GM23338 (cell line): ENCODE measurements around the gene CHN2. TPM values are rescaled to one million over a fixed set of nuclear protein-coding genes. Genes with fewer than 3 reads are reported as not detected.

ENCODE experiments used
- ATAC-seq: fragments of 200-7000 bp; cut with Tn5 transposase; 3 replicates; pipeline ENCODE4 v1.9.1; 2020
- DNase-seq: peaks from one replicate; pipeline ENCODE4 v3.0.0-alpha.2; 2015; ENCODE audit warnings: low spot score
- H2AFZ ChIP-seq: fragments of 200-600 bp; sonication (generic); 2 replicates; pipeline ENCODE4 v1.8.0; 2016; ENCODE audit warnings: antibody characterized with exemption, mild to moderate bottlenecking, moderate library complexity
- H3F3A ChIP-seq: fragments of 200-600 bp; sonication (generic); replicated peaks from 2 replicates; pipeline ENCODE4 v1.8.0; 2017; ENCODE audit warnings: antibody characterized with exemption, mixed run types, low read depth
- H3K27ac ChIP-seq: fragments of 200-600 bp; sonication (generic); 2 replicates; pipeline ENCODE4 v1.6.1; 2016; ENCODE audit warnings: low read depth
- H3K27me3 ChIP-seq: fragments of 200-600 bp; sonication (generic); 2 replicates; pipeline ENCODE4 v1.8.0; 2016; ENCODE audit warnings: mild to moderate bottlenecking, mixed run types, moderate library complexity; ENCODE audit not compliant: insufficient read depth
- H3K36me3 ChIP-seq: fragments of 200-600 bp; sonication (generic); 2 replicates; pipeline ENCODE4 v1.8.0; 2016; ENCODE audit warnings: mild to moderate bottlenecking; ENCODE audit not compliant: insufficient read depth
- H3K4me1 ChIP-seq: fragments of 200-600 bp; sonication (generic); 2 replicates; pipeline ENCODE4 v1.8.0; 2016; ENCODE audit warnings: mild to moderate bottlenecking, moderate library complexity; ENCODE audit not compliant: insufficient read depth
- H3K4me2 ChIP-seq: fragments of 200-600 bp; sonication (generic); 2 replicates; pipeline ENCODE4 v1.7.1; 2017; ENCODE audit warnings: mixed run types
- H3K4me3 ChIP-seq: fragments of 200-600 bp; sonication (generic); 2 replicates; pipeline ENCODE4 v1.6.1; 2016; ENCODE audit warnings: mixed run types
- H3K79me2 ChIP-seq: fragments of 200-600 bp; sonication (generic); replicated peaks from 2 replicates; pipeline ENCODE4 v1.8.0; 2017; ENCODE audit warnings: mild to moderate bottlenecking; ENCODE audit not compliant: insufficient read depth
- H3K9me2 ChIP-seq: fragments of 200-600 bp; sonication (generic); 2 replicates; pipeline ENCODE4 v1.8.0; 2017; ENCODE audit not compliant: insufficient read depth
- H4K20me1 ChIP-seq: fragments of 200-600 bp; sonication (generic); replicated peaks from 2 replicates; pipeline ENCODE4 v1.8.0; 2017; ENCODE audit warnings: mild to moderate bottlenecking; ENCODE audit not compliant: insufficient read depth
- H3K27ac Mint-ChIP-seq: 2 replicates; pipeline ENCODE4 v1.8.0; 2020; ENCODE audit warnings: inconsistent platforms, mild to moderate bottlenecking, moderate library complexity, mixed read lengths
- H3K27me3 Mint-ChIP-seq: 3 replicates; pipeline ENCODE4 v1.8.0; 2022; ENCODE audit warnings: low read depth, mild to moderate bottlenecking, moderate library complexity, mixed read lengths, inconsistent platforms; ENCODE audit not compliant: insufficient read depth, poor library complexity
- H3K36me3 Mint-ChIP-seq: 3 replicates; pipeline ENCODE4 v1.8.0; 2021; ENCODE audit warnings: low read depth, mild to moderate bottlenecking, inconsistent platforms, moderate library complexity, mixed read lengths
- H3K4me1 Mint-ChIP-seq: 3 replicates; pipeline ENCODE4 v1.8.0; 2020; ENCODE audit warnings: mild to moderate bottlenecking, inconsistent platforms, mixed read lengths
- H3K4me3 Mint-ChIP-seq: 3 replicates; pipeline ENCODE4 v1.8.0; 2021; ENCODE audit warnings: moderate library complexity, mild to moderate bottlenecking, inconsistent platforms, mixed read lengths
- H3K9me3 Mint-ChIP-seq: 3 replicates; pipeline ENCODE4 v1.8.0; 2020; ENCODE audit warnings: moderate library complexity, mild to moderate bottlenecking, inconsistent platforms, mixed read lengths
- ETS1 ChIP-seq: IDR thresholded peaks from 2 replicates; pipeline ENCODE4 v1.6.1; 2016; ENCODE audit warnings: antibody characterized with exemption
- EZH2 ChIP-seq: fragments of 200-600 bp; sonication (generic); IDR thresholded peaks from one replicate; pipeline ENCODE4 v1.8.0; 2017; ENCODE audit warnings: antibody characterized with exemption, mild to moderate bottlenecking, low read depth; ENCODE audit not compliant: unreplicated experiment
- JUNB ChIP-seq: IDR thresholded peaks from one replicate; pipeline ENCODE4 v1.6.1; 2016; ENCODE audit warnings: antibody characterized with exemption; ENCODE audit not compliant: unreplicated experiment
- POLR2AphosphoS5 ChIP-seq: IDR thresholded peaks from 2 replicates; pipeline ENCODE4 v1.6.1; 2016; ENCODE audit warnings: antibody characterized with exemption, low read depth
- REST ChIP-seq: IDR thresholded peaks from one replicate; pipeline ENCODE4 v1.6.1; 2018; ENCODE audit warnings: antibody characterized with exemption; ENCODE audit not compliant: unreplicated experiment
- STAT1 ChIP-seq: IDR thresholded peaks from one replicate; pipeline ENCODE4 v1.6.1; 2016; ENCODE audit warnings: antibody characterized with exemption; ENCODE audit not compliant: unreplicated experiment
- ZNF114 ChIP-seq: fragments of 250-450 bp; sonication (Bioruptor Pico); IDR thresholded peaks from 2 replicates; pipeline ENCODE4 v1.5.0; 2020; ENCODE audit warnings: mild to moderate bottlenecking, moderate library complexity
- ZNF331 ChIP-seq: fragments of 250-450 bp; sonication (Bioruptor Pico); IDR thresholded peaks from 2 replicates; pipeline ENCODE4 v1.5.0; 2020; ENCODE audit warnings: low read depth, mild to moderate bottlenecking, moderate library complexity
- ZNF462 ChIP-seq: fragments of 250-450 bp; sonication (Bioruptor Pico); IDR thresholded peaks from 2 replicates; pipeline ENCODE4 v1.5.0; 2020; ENCODE audit warnings: mild to moderate bottlenecking, moderate library complexity
- polyA plus RNA-seq: library from polyadenylated mRNA; unstranded; fragments of >200 nt; fragmentation: Nextera tagmentation; extraction: Ambion mirVana; gene quantifications from 2 replicates; pipeline ENCODE4 v1.2.1, GENCODE V29; 2016
- total RNA-seq: library from RNA; depleted of rRNA; stranded (reverse); fragments of >200 nt; shearing (Covaris generic); gene quantifications from 2 replicates; pipeline ENCODE4 v1.2.3, GENCODE V29; 2014

CHN2 gene
- total and polyA plus RNA-seq, 2 experiments from 2014 or later: 6.1 to 7.5 TPM

DNA sequence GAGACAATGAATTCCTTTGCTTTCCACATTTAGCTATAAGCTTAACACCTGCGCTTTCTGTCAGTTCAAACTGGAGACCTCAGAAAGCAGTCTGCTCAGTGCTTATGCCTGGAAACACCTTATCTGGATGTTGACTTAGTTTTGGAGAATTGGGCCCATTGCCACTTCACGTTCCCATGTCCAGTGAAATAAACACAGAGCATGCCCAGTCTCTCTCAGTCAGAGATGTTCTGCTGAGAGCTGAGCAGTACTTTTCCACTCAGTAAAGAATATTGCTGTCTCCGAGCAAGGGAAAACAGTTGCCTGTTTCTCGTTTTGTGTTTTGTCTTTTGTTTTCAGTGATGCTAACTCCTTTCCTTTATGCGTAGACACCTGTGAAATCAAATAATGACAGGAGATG is 285.9 kb downstream of the CHN2 start:
- DNase-seq: no peak
- TF ChIP-seq ZNF331 (CRISPR knock-in tag): no peak
- TF ChIP-seq JUNB: no peak
- no peak for TF ChIP-seq REST
- H4K20me1 ChIP-seq: no peaks in the 10 kb centered on the region
- Mint-ChIP-seq H3K36me3 (no peaks in the 10 kb centered on the region), H3K9me3 (no peaks in the 10 kb centered on the region), H3K27me3 (peaks cover 6% of the 10 kb centered on the region), H3K4me3 (no peak overlapping the region), H3K27ac (no peak overlapping the region), H3K4me1 (peaks cover 21% of the 10 kb centered on the region)
- no peak overlapping the region for H3K4me3 ChIP-seq
- H3K27ac ChIP-seq: no peak overlapping the region
- H3K27me3 ChIP-seq: no peaks in the 10 kb centered on the region
- H3K36me3 ChIP-seq: no peaks in the 10 kb centered on the region
- H3F3A ChIP-seq: no peaks in the 10 kb centered on the region
- no peaks in the 10 kb centered on the region for H3K79me2 ChIP-seq
- H3K4me2 ChIP-seq: no peak overlapping the region
- no peak for ATAC-seq
- peaks cover 16% of the 10 kb centered on the region for H3K4me1 ChIP-seq
- H3K9me2 ChIP-seq: no peaks in the 10 kb centered on the region
- no peak overlapping the region for H2AFZ ChIP-seq

- H3K9me2 ChIP-seq: no peaks in the 10 kb centered on the region
- Mint-ChIP-seq H3K4me1 (peaks cover 28% of the 10 kb centered on the region), H3K36me3 (no peaks in the 10 kb centered on the region), H3K9me3 (no peaks in the 10 kb centered on the region), H3K27me3 (peaks cover 6% of the 10 kb centered on the region), H3K4me3 (no peak overlapping the region), H3K27ac (no peak overlapping the region)
- no peaks in the 10 kb centered on the region for H3F3A ChIP-seq
- H3K4me2 ChIP-seq: no peak overlapping the region
- no peak overlapping the region for H3K27ac ChIP-seq
- no peak overlapping the region for H3K4me3 ChIP-seq
- H3K27me3 ChIP-seq: no peaks in the 10 kb centered on the region
- peaks cover 19% of the 10 kb centered on the region for H3K4me1 ChIP-seq
- H2AFZ ChIP-seq: no peak overlapping the region
- DNase-seq (no peak), ATAC-seq (no peak)
- no peaks in the 10 kb centered on the region for H3K79me2 ChIP-seq
- no peaks in the 10 kb centered on the region for H3K36me3 ChIP-seq
- no peaks in the 10 kb centered on the region for H4K20me1 ChIP-seq
- TF ChIP-seq POLR2AphosphoS5 (no peak), EZH2 (no peak), ETS1 (no peak), ZNF114 (CRISPR knock-in tag) (no peak), ZNF462 (CRISPR knock-in tag) (no peak), STAT1 (no peak)
These were observed 286.5 kb downstream of the CHN2 start for GRCh38 chr7:29480934-29481651.
